Measurements from ENCODE around the gene STK24.

STK24 gene

GRCh38 chr13:98488736-98489135, 88.2 kb downstream of the STK24 start:
- no peak for DNase-seq

DNA sequence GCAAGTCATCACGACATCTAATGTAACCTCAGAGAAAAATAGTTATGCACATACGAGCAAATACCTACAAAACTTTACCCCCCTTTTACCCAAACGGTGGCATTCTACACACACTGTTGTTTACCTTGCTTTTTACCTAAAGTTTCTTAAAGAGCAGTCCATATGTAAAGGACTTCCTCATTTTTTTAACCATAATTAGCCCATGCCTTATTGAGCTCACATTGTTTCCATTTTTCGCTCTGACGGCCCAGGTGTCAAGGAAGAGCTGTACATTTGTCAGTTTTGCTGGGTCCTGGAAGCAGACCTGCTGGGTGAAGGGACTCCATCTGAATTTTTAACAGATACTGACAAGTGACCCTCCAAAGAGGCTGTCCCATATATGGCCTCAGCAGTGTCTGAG, 89.4 kb downstream of the STK24 start:
- DNase-seq = no peak

- DNase-seq = no peak
Measured at GRCh38 chr13:98487016-98487415, 89.9 kb downstream of the STK24 start.

DNA sequence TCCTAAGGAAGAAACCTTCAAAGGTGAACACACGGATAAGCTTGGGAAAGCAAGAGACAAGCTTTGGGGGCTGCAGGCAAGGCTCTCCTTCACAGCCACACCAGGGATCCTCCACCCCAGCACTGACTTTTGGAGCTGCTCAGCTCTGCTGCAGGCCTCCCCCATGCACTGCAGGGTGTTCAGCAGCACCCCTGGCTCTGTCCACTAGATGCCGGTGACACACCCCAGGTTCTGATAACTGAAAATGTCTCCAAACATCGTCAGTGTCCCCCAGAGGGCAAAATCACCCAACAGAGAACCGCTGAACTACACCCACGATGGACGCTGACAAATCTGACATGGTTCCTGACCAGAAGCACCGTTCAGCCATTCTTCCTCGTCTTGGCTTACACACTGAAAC, 90.5 kb downstream of the STK24 start:
- DNase-seq = no peak

DNA sequence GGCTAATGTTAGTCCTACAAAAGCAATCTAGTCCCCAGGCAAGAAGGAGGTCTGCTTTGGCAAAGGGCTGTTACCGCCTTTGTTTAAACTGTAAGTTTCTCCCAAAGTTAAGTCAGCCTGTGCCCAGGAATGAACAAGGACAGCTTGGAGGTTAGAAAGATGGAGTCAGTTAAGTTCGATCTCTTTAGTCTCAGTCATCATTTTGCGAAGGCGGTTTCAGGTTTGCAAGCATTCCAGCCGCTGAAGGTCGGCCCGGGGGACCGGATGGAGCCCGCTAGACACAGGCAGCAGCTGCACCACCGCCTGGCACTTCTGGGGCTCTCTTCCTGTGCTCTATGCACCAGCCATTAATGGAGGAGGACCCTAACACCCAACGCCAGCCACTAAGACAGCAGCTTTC, 91.3 kb downstream of the STK24 start:
- no peak for DNase-seq

DNA sequence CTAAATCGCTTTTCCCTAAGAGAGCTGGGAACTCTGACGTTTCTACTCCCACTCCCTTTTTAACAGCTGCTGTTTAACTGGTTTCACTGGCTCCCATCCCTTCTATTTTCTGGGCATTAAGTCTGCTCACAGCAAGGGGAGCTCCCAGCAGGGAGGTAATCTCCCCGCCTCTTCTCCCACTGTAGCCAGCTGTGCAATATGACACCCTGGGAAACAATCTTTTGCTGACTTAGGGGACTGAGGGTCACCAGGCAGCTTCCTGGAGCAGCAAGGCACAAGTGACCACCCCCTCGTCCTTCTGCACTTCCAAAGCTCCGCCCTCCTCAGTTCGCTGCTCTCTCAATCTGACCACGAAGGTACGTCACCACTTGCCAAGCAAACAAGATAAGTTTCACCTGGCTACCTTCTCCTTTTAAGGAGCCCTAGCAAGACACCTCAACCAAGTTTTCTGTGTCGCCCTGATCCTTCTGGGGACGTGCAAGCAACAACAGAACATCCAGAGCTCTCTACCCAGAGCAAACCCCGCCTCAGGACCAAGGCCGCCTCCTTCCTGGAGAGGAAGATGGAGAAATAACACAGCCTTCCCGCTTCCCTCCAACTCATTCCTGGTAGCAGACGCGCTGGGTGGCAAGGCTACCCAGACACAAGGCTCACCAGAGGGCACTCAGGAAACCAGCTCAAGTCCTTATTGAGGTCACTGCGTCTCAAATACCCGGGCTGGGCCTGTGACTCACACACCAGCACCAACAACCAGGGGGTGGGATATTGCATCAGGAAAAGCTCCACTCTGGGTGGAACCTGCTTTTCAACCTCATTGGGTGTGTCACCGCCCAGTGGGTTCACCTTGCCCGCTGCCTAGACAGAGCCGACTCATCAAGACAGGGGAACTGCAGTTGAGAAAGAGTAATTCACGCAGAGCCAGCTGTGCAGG, 92.4 kb downstream of the STK24 start:
- peak in 1 of 2 experiments; percentile 52 for DNase-seq

DNA sequence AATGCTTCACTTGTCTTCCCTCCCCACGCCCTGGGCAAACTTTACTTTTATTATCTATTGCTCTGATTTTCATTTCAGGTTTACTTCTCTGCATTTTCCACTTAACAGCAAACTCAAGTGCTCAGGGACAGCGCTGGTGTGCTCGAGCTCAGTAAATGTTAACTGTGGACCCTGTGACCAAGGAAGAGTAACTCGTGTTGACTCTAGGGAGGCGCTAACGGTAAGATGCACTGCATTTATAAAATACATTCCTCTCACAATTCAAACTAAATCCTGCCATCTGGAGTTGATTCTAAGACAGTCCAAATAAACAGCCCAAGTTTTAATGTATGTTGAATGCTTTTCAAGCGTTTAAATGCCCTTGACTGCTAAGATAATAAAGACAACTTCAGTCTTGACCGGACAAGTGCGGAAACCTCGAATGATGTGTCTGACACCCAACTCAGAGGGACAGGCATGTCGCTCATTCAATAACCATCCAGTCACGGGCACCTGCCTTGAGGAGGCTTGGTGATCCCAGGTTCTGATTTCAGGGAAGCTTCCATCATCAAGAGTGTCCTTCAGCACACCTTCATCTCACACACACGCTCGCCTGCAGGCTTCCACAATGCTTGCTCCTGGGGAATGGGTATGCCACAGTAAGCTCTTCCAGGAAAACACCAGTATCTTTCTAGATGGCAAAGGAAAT, 93.2 kb downstream of the STK24 start:
- no peak for DNase-seq

DNA sequence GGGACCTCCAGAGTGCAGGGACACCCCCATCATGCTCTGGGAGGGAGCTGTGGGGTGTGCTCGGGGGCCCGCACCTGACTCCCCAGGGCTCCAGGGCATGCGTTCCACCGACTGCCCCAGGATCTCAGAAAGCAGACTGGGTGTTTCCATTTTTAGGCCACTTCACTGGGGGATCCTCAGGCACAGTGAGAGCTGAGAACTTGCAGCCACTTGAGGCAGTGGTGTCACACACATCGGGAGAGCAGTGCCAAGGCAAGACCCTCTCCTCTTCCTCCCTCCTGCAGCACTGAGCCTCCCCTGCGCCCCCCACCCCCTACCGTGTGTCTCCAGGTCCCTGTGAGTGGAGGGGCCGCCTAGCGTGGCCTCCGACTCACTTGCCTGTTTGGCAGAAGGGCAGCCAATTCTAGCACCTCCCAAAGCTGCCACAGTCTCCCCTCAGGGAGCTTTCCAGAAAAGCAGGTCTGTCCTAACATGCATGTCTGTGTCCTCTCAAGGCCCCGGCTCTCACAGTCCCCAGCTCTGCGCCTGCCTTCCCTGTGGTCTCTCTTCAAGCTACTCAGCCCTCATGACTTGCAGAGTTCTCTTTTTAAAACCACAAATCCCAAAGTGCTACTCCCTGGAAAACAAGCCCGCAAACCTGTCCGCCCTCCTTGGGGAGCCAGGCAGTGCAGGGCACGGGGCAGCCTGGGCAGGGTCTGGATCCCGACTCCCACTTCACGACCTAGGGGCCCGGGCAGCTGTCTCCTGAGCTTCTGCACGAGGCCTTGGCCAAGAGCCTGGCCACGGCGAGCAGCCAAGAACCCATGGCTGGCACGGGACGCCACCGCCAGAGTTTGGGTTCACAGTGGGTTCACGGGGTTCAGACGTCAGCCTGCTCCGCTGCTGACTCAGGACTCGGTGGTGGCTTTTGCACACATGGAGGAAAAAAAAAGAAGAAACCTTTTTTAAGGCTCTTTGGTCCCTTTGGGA, 94.1 kb downstream of the STK24 start:
- no peak for DNase-seq

- peak in 1 of 2 experiments; percentile 12 for DNase-seq
Measured at GRCh38 chr13:98480915-98481877, 95.7 kb downstream of the STK24 start.

GRCh38 chr13:98479496-98480003, 97.4 kb downstream of the STK24 start:
- DNase-seq = no peak

DNA sequence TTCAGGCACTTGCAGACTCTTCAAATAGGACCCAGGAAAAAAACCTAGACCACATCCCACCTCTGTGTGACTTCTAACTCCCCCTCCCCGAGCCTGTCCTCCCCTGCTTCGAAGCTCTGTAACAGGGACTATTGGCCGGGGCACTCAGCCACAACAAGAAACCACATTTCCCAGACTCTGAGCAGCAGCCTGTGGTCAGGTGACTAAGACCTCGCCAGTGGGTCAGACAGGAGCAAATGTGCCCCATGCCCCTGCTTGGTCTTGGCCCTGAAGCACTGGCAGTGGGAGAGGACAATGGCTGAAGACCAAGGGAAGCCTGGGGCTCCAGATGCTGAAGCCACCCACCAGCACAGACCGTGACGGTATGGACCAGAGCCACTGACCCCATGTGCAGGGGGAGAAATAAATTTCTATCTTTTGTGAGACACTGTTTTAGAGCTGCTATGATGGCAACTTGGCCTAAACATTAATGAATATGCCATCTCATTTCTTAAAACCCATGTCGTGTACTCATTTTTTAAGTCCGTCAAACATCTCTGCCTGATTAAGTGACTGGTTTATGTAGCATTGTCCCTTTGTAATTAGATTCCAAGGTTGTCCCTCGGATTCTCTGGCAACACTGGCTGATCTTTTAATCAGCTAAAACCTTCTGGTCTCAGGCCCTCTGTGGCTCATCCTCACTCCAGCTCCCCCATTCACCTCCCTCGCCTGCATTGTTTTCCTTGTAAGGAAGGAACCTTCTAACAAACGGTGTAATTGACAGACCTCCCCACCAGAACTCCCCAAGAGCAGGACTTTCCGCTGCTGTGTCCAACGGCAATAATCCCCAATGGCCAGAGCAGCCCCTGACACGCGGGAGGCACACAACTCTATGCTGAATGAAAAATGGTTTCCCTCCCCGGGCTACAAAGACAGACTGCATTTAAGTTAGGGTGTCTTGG, 98.4 kb downstream of the STK24 start:
- no peak for DNase-seq

- DNase-seq = no peak
Measured at GRCh38 chr13:98476538-98476966, 100.4 kb downstream of the STK24 start.

DNA sequence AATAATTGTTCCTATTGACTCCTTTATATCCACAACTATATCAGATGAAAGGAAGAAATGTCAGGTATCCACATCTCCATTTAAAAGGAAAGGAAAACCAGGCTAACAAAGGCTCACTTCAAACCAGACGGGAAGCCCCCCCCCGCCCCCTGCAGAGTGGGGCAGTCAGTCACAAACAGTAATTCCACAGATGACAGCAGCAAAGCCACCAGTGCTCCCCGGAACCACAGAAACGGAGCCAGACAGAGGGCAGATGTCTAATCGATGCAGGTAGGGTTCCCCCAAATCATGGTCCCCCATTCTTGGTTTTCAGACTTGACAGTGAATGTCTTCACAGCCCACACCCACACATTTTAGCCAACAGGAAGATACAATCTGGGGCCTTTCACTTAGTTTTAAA, 100.8 kb downstream of the STK24 start:
- DNase-seq = no peak

GRCh38 chr13:98475522-98475921, 101.4 kb downstream of the STK24 start:
- no peak for DNase-seq

GRCh38 chr13:98474761-98475160, 102.1 kb downstream of the STK24 start:
- no peak for DNase-seq

- no peak for DNase-seq
Measured at GRCh38 chr13:98474292-98474691, 102.6 kb downstream of the STK24 start.

GRCh38 chr13:98473788-98474144, 103.1 kb downstream of the STK24 start:
- DNase-seq = no peak

- no peak for DNase-seq
Measured at GRCh38 chr13:98473135-98473787, 103.6 kb downstream of the STK24 start.

- DNase-seq = no peak
Measured at GRCh38 chr13:98471934-98472333, 105.0 kb downstream of the STK24 start.

DNA sequence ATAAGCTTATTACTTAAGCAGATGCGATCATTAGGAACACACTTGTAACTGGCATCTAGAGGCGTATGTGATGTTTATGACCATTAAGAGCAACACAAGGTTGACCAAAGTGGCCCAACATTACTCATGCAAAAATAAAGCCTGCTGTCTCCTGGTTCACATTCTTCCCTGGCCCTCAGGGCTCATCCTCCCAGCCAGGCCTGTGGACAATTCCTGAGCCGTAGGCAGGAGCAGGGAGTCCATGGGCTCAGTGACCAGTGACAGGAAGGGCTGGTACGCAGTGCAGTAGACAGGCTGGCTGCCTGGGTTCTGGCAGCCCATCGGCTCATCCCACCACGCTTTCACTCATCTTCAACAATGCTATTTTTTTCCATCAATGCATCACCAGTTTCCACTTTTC, 106.0 kb downstream of the STK24 start:
- no peak for DNase-seq
